22Rv1 (cell line): ENCODE data around the gene PML.

Experiments
- ZFX ChIP-seq: fragments of 450-650 bp; IDR thresholded peaks from 2 replicates; pipeline ENCODE4 v1.6.1; 2017; ENCODE audit warnings: antibody characterized with exemption, borderline replicate concordance
- TF ChIP-seq, protein P1 (sequence below): fragments of 450-650 bp; IDR thresholded peaks from 2 replicates; pipeline ENCODE4 v1.5.1; 2017; ENCODE audit warnings: mild to moderate bottlenecking

DNA sequence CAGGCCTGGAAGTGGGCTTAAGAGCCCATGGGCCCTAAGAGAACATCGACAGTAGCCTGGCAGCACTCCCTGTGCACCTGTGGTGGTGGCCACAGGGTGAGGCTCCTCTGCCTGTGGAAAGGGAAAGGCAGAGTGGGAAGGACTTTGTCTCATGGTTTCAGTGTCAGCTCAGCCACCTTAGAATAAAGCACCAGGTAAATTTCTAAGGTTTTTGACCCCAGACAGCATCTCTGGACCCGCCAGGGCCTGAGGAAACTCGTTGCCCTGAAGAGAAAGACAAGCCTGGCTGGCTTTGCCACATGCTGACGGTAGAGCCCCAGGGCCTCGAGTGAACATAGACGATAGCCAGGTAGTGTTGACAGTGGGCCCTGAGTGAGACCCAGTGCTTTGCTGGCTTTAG, 65.7 kb downstream of the PML start:
- TF ChIP-seq, protein P1, sequence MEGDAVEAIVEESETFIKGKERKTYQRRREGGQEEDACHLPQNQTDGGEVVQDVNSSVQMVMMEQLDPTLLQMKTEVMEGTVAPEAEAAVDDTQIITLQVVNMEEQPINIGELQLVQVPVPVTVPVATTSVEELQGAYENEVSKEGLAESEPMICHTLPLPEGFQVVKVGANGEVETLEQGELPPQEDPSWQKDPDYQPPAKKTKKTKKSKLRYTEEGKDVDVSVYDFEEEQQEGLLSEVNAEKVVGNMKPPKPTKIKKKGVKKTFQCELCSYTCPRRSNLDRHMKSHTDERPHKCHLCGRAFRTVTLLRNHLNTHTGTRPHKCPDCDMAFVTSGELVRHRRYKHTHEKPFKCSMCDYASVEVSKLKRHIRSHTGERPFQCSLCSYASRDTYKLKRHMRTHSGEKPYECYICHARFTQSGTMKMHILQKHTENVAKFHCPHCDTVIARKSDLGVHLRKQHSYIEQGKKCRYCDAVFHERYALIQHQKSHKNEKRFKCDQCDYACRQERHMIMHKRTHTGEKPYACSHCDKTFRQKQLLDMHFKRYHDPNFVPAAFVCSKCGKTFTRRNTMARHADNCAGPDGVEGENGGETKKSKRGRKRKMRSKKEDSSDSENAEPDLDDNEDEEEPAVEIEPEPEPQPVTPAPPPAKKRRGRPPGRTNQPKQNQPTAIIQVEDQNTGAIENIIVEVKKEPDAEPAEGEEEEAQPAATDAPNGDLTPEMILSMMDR: no peak
- no peak for TF ChIP-seq ZFX
